ENCODE results near the gene KAZN. TPM values are rescaled to one million over a fixed set of nuclear protein-coding genes. Genes with fewer than 3 reads are reported as not detected.

The KAZN gene
- total RNA-seq, 1 donor from 2014 or later = 5.7 TPM

DNA sequence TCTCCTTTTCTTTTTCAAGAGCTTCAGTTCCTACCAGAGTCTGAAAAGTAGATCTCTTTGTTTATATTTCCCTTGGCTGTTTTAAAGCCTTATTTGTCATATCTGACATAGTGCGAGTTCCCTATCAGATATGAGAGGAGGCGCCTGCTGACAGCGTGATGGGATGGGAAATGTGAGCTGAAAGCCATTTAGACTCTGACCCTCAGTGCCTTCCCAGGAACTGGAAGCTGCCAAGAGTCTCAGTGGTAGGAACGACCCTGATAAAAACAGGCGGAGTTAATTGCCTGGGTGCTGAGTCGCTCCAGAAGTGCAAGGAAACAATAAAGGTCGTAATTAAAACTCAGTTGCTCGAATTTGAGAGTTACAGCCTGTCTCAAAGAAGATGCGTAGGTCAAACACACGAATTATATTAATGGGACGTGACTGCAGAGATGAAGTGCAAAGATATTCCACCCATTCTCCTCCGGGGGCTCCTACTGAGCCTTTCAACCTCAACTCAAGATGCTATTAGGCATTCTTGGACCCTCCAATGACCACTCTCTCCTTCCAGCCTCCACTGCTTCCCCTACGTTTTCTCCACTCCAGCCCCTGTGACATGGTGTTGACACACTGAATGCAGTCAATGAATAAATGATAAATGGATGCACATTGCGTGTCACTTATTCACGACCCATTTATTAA lies 84.6 kb downstream of the KAZN start:
- TF ChIP-seq CTCF (conservative IDR thresholded peaks at IDR 0.05; ENCODE audit: low read depth, low read length) = no peak
- no peak overlapping the region for H3K4me3 ChIP-seq (ENCODE audit: low read depth, low read length)
- DNase-seq (ENCODE audit: low read depth) = no peak

DNA sequence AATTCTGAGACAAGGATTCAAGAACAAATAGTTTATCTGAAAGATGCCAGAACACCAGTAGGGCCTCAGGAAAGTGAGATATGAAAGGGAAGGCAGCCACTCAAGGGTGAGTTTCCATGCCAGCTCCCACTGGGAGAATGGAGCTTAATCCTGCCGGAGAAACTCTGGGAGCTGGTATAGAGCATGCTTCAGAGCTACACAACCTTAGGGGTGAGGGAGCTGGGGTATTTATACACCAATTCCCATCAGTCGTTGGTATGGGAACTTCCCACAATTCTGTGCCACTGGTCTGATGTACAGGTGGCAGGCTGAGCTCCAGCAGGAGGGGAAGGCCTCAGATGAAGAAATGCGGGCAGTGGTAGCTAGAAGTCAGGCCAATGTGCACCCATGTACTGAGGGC lies 86.6 kb downstream of the KAZN start:
- DNase-seq (ENCODE audit: low read depth) = no peak
- no peak for TF ChIP-seq CTCF (conservative IDR thresholded peaks at IDR 0.05; ENCODE audit: low read depth, low read length)
- H3K4me3 ChIP-seq (ENCODE audit: low read depth, low read length) = no peak overlapping the region

DNA sequence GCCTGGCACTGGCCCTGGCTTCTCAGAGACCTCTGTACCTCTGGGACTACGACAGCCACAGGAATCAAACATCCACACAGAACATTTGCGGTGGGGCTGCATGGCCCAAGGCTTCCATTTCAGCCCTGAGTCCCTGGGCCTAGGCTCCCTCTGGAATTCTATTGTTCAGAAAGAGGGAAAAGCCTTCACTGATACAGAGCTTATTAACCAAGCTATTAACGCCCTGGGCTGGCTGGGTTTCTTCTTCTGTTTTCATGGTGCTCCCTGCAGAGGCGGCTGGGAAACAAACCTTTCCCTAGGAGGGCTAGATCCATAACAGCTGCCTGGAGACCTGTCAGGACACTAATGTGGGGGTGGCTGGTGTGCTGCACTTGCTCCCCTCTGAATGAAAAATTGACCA lies 88.2 kb downstream of the KAZN start:
- DNase-seq (ENCODE audit: low read depth) = no peak
- H3K4me3 ChIP-seq (ENCODE audit: low read depth, low read length) = no peak overlapping the region
- TF ChIP-seq CTCF (conservative IDR thresholded peaks at IDR 0.05; ENCODE audit: low read depth, low read length) = no peak

DNA sequence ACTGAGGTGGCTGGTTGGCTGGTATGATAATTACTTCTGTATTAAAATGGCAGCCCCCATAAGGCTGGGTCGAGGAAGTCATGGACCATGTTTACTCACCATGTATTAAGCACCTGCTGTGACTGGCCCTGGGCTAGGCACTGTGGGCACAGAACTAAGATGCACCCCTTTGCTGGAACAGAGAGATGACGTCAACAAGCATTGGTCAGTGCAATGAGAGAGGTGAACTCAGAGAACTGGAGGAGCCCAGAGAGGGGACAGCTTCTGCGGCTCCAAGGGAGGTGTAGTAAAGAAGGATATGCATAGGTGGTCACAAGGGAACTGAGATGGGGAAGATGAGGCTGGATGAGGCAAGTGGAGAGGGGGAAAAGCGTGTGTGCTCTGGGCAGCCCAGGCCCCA lies 88.7 kb downstream of the KAZN start:
- no peak for TF ChIP-seq CTCF (conservative IDR thresholded peaks at IDR 0.05; ENCODE audit: low read depth, low read length)
- DNase-seq (ENCODE audit: low read depth) = no peak
- no peak overlapping the region for H3K4me3 ChIP-seq (ENCODE audit: low read depth, low read length)

GRCh38 chr1:14689996-14690615 lies 91.6 kb downstream of the KAZN start:
- TF ChIP-seq CTCF (conservative IDR thresholded peaks at IDR 0.05; ENCODE audit: low read depth, low read length) = no peak
- no peak overlapping the region for H3K4me3 ChIP-seq (ENCODE audit: low read depth, low read length)
- no peak for DNase-seq (ENCODE audit: low read depth)

DNA sequence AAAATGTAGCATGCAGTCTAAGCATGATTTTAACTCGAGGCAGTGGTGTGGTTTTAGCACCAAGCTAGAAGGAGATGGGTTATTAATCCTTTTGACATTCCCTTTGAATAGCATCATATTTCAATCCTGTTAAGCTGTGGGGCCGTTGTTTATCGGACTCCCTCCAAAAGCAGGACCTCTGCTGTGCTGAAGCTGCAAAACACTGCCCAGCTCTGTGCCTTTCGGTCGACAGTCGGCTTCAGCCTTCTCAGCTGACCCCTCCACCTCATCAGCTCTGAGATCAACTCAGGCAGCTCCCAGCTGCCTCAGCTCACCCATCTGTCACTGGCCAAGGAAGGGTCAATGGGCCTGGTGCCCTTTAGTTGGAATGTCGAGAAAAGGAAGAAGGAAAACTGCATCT lies 95.5 kb downstream of the KAZN start:
- no peak overlapping the region for H3K4me3 ChIP-seq (ENCODE audit: low read depth, low read length)
- TF ChIP-seq CTCF (conservative IDR thresholded peaks at IDR 0.05; ENCODE audit: low read depth, low read length) = no peak
- no peak for DNase-seq (ENCODE audit: low read depth)

DNA sequence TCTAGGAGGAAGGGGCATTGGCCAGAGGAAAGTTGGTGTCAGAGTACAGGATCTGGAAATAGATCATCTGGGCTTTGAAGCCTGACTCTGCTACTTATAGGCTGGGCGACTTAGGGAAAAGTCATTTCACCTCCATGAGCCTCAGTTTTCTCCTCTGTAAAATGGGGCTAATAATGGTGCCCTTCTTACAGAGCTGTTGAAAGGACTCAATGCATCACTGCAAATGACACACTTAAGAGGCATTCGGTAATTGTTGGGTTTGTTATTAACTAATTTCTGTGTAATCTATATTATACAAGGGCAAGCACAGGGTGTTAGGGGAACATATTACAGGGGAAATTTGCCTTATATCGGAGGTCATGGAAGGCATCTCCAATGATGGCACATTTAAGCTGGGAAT lies 96.1 kb downstream of the KAZN start:
- DNase-seq (ENCODE audit: low read depth) = no peak
- no peak for TF ChIP-seq CTCF (conservative IDR thresholded peaks at IDR 0.05; ENCODE audit: low read depth, low read length)

More for the DNA sequence above, 96.1 kb downstream of the KAZN start:
- no peak overlapping the region for H3K4me3 ChIP-seq (ENCODE audit: low read depth, low read length)

All from epithelial cell of proximal tubule (primary cell).